ENCODE data around the gene PKN2. TPM values are rescaled to one million over a fixed set of nuclear protein-coding genes. Genes with fewer than 3 reads are reported as not detected.

The PKN2 gene
- total RNA-seq, 1 experiment from 2014 or later: 32.5 TPM

GRCh38 chr1:88685259-88685620 lies 1.2 kb downstream of the PKN2 start:
- Histone ChIP-seq H3K9ac (ENCODE audit: extremely low read depth, insufficient read length, low read length) (peak overlapping the region; percentile 75), H3K79me2 (ENCODE audit: insufficient read depth, low read length) (peaks cover 11% of the 10 kb centered on the region; the same call in 1 of the 2 replicates), H3T11ph (ENCODE audit: low read length) (no peak overlapping the region), H3K23ac (ENCODE audit: insufficient read length, low read depth, low read length) (no peak overlapping the region), H3K4ac (ENCODE audit: low read depth, low read length) (no peak overlapping the region), H4K91ac (ENCODE audit: insufficient read length, low read depth, low read length) (no peak overlapping the region), H2AK5ac (ENCODE audit: insufficient read length, low read length) (no peak overlapping the region), H2AFZ (ENCODE audit: low read length) (no peak overlapping the region), H3K23me2 (ENCODE audit: insufficient read length, low read depth, low read length, poor library complexity, severe bottlenecking) (no peaks in the 10 kb centered on the region), H2BK20ac (ENCODE audit: low read depth, low read length, poor library complexity, severe bottlenecking) (no peak overlapping the region), H4K5ac (ENCODE audit: insufficient read length, low read depth, low read length) (no peak overlapping the region), H3K4me2 (ENCODE audit: insufficient read depth, insufficient read length, low read length) (peak overlapping the region; percentile 54), H2BK5ac (ENCODE audit: insufficient read length, low read length) (no peak overlapping the region), H3K4me1 (ENCODE audit: insufficient read depth, low read length) (no peaks in the 10 kb centered on the region), H3K27ac (ENCODE audit: insufficient read length, low read depth, low read length) (no peak overlapping the region), H2BK120ac (ENCODE audit: low read depth, low read length, poor library complexity, severe bottlenecking) (no peak overlapping the region), H2BK15ac (ENCODE audit: low read depth, low read length) (no peak overlapping the region), H4K8ac (replicated peaks; ENCODE audit: insufficient read length, low read depth, low read length) (no peak overlapping the region), H3K27me3 (ENCODE audit: insufficient read depth, low read length) (no peaks in the 10 kb centered on the region), H2BK12ac (ENCODE audit: insufficient read length, low read depth, low read length) (no peak overlapping the region), H3K56ac (ENCODE audit: insufficient read length, low read depth, low read length) (no peak overlapping the region), H3K79me1 (ENCODE audit: insufficient read depth, low read depth, low read length, poor library complexity, severe bottlenecking) (no peaks in the 10 kb centered on the region), H4K20me1 (ENCODE audit: control insufficient read depth, insufficient read depth, insufficient read length) (no peaks in the 10 kb centered on the region), H3K18ac (ENCODE audit: insufficient read length, low read depth, low read length) (no peak overlapping the region), H3K9me3 (ENCODE audit: control insufficient read depth, low read depth, low read length) (no peaks in the 10 kb centered on the region), H3K14ac (ENCODE audit: insufficient read depth, low read length) (no peak overlapping the region)
- Mint-ChIP-seq H3K9me3 (peaks cover 0 to 2% of the 10 kb centered on the region in 2 experiments; a peak in 1 of 5 replicates), H3K27me3 (ENCODE audit: low read depth) (no peaks in the 10 kb centered on the region), H3K4me3 (peak overlapping the region; percentile 82 to 94), H3K36me3 (ENCODE audit: insufficient read depth in 1 of 3, low read depth in 3 of 3) (peaks cover 0 to 2% (median 0%) of the 10 kb centered on the region in 3 experiments; a peak in 1 of 7 replicates), H3K27ac (peak overlapping the region; percentile 93 to 97 (median 95)), H3K4me1 (peaks cover 8 to 15% of the 10 kb centered on the region in 2 experiments)
- WGBS (ENCODE audit: extremely low coverage, insufficient read length, low lambda C conversion rate): no CpG with 5 or more reads among the region's 7 CpGs
- TF ChIP-seq, protein P1, sequence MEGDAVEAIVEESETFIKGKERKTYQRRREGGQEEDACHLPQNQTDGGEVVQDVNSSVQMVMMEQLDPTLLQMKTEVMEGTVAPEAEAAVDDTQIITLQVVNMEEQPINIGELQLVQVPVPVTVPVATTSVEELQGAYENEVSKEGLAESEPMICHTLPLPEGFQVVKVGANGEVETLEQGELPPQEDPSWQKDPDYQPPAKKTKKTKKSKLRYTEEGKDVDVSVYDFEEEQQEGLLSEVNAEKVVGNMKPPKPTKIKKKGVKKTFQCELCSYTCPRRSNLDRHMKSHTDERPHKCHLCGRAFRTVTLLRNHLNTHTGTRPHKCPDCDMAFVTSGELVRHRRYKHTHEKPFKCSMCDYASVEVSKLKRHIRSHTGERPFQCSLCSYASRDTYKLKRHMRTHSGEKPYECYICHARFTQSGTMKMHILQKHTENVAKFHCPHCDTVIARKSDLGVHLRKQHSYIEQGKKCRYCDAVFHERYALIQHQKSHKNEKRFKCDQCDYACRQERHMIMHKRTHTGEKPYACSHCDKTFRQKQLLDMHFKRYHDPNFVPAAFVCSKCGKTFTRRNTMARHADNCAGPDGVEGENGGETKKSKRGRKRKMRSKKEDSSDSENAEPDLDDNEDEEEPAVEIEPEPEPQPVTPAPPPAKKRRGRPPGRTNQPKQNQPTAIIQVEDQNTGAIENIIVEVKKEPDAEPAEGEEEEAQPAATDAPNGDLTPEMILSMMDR (conservative IDR thresholded peaks at IDR 0.05): no peak
- DNase-seq: no peak
